NCI-H82 (cell line): ENCODE measurements around the gene MALT1.
A peak's percentile ranks its signal among the peaks of the same experiment; 100 is the strongest.

ENCODE experiments used
- DNase-seq: peaks from one replicate; lab custom pipeline; 2025; lab: John Stamatoyannopoulos, UW

The MALT1 gene

GRCh38 chr18:58653814-58654509 lies 17.3 kb upstream of the MALT1 start:
- DNase-seq: no peak

DNA sequence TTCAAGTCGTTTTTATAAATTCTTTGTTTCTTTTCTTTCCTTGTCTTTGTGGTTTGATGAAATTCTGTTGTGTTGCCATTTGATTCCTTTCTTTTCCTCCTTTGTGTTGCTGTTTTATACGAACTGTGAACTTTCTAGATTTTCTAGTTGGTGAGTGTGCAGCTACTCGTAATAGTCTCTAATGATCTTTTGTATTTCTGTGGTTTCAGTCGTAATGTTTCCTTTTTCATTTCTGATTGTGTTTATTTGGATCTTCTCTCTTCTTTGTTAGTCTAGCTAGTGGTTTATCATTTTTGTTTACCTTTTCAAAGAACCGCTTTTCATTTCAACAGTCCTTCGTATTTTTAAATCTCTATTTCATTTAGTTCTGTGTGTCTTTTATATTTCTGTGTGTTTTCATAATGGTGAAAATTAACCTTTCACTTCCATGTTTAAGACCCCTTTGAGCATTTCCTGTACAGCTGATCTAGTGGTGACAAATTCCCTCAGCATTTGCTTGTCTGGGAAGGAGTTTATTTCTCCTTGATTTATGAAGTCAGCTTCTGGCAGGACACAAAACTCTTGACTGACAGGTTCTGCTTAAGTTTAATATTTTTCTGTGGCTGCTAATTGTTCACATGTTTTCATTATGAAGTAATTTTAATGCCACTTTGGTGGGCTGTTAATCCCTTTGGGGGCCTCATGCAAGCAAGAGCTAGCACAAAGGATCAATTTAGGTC lies 16.2 kb upstream of the MALT1 start:
- no peak for DNase-seq

DNA sequence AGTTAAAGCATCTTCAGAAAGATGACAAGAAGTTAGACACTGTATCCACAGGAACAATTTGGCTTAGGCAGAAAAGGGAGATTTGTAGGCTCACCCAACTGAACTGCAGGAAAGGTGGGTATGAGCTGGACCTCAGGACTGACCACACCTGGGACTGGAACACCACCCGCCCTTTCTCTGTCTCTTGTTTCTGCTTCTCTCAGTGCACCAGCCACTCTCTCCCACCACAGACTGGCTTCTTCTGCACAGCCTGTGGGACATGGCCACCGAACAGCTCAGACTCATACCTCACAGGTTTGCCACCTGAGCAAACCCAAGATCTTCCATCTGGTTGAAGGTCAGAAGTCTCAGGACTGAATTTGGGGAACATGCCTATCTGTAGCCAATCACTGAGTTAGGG lies 14.2 kb upstream of the MALT1 start:
- DNase-seq: no peak

DNA sequence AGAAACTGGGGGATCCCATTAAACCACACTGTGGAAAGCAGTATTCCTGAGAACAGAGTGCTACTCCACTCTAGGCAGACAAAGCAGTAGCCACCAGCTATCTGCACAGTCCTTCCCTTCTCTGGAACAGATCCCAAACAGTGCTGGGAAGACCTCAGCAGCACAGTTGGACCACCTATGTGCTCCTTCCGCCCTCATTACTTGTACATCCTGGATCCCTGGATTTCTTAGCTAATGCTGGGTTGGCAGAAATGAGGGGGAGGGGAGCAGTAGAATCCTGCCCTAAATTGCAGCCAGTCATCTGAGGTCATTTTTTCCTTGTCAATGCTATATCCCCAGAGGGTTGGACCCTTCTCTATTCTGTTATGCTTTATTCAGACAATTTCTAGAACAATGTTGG lies 13.8 kb upstream of the MALT1 start:
- DNase-seq: no peak

GRCh38 chr18:58659691-58660090 lies 11.6 kb upstream of the MALT1 start:
- no peak for DNase-seq

- DNase-seq: no peak
Observed at GRCh38 chr18:58660915-58661314, 10.3 kb upstream of the MALT1 start.

DNA sequence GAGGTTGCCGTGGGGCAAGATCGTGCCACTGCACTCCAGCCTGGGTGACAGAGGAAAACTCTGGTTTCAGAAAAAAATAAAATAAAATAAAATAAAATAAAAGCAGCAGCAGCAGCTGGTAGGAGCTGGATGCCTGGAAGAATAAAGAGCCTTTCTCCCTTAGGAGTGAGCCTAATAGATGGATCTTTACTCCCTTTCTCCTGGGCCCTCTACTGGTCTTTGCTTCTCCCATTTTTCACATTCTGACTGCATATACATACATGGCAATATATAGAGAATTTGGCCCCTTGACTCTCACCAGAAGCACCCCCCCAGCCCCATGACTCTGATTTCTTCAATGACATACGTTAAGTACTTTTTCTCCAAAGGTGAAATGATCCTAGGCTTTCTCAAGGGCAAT lies 9.8 kb upstream of the MALT1 start:
- DNase-seq: peak; percentile 19

DNA sequence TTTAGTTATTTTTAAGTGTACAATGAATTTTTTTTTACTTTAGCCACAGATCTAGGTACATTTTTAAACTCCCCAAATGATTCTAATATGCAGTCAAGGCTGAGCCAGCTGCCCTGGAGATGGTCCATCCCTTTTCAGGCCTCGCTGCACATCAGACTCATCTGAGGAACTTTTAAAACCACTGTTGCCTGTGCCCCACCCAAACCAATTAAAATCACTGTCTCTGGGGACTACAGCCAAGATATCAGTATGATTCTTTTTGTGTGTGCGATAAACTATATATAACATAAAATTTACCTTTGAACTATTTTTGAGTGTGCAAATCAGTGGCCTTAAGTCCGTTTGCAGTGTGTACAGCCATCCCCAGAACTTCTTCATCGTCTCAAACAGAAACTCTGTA lies 9.1 kb upstream of the MALT1 start:
- no peak for DNase-seq

- DNase-seq: no peak
Observed at GRCh38 chr18:58666176-58666575, 5.1 kb upstream of the MALT1 start.

DNA sequence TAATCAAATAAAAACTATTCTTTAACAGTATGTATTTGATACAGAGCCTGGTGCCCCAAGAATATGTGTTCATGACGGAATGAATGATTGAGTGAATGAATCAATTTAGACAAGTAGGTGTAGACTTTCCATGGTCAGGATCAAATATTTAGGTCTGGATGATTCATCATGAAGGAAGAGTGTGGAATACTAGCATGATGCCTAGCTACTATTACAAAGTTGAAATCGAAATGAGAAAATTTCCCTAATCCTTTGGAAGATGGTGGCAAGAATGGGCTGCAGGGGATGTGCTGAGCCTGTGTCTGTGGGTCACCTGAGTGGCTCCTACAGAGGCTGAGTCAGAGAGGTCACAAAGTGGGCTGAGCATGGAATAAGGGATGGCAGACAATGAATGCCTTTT lies 3.1 kb upstream of the MALT1 start:
- no peak for DNase-seq

- DNase-seq: no peak
Observed at GRCh38 chr18:58668897-58669296, 2.4 kb upstream of the MALT1 start.

- no peak for DNase-seq
Observed at GRCh38 chr18:58669731-58670378, 1.4 kb upstream of the MALT1 start.

GRCh38 chr18:58670404-58671110 lies 708 bp upstream of the MALT1 start:
- no peak for DNase-seq

DNA sequence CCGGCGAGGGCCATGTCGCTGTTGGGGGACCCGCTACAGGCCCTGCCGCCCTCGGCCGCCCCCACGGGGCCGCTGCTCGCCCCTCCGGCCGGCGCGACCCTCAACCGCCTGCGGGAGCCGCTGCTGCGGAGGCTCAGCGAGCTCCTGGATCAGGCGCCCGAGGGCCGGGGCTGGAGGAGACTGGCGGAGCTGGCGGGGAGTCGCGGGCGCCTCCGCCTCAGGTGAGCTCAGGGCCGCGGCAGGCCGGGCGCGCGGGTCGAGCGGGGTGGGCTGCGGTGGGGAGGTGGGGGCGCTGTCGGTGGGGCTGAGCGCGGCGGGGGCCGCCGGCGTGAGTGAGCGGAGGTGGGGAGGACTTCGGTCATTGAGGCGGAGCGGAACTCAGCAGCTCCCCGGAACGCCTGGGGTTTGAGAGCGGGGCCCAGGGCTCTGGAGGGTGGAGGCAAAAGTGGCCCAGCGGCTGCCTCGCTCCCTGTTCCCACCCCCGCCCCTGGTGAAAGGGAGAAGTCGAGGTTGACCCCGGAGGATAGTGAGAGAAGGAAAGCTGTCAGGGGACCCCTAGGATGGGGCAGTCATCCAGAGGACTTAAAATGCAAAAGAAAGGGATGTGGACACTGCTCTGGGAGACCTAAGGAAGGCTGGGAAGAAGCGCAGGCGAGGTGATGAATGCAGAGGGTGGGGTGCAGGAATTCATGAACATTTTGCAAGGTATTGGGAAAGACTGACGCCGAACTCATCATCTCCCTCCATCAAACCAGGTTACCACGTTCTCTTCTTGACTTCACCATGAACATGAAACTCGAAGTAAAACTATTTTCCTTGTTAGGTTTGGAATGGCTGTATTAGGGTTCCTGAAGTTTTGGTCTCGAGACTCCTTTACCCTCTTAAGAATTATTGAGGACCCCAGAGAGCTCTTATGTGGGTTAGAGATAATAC lies 633 bp downstream of the MALT1 start:
- DNase-seq: peak; percentile 80

- DNase-seq: no peak
Observed at GRCh38 chr18:58674159-58674558, 2.9 kb downstream of the MALT1 start.

DNA sequence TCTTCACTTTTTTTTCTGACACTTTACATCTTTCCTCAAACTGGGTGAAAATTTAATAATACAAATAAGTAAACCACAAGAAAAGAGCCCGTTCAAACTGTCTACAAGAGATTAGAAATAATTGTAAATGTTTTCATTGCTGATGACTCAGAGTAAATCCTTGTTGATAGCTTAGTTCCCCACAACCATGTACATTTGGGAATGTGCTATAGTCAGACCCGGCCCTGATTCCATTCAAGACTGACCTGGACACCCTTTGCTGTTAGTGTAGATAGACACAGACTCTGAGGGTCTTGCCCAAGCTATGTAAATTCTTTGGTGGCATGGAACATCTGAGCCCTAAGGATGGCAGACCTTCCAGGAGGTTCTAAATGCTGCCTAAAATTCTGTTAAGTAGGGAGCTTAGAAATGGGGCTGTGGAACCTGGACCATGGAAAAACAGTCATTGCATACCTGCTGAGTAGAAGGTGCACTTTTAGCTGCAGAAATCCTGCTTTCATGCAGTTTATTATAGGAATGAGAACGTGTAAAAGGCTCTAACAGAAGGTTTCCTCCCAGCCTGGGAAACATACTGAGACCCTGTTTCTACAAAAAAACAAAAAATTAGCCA lies 3.7 kb downstream of the MALT1 start:
- DNase-seq: no peak

DNA sequence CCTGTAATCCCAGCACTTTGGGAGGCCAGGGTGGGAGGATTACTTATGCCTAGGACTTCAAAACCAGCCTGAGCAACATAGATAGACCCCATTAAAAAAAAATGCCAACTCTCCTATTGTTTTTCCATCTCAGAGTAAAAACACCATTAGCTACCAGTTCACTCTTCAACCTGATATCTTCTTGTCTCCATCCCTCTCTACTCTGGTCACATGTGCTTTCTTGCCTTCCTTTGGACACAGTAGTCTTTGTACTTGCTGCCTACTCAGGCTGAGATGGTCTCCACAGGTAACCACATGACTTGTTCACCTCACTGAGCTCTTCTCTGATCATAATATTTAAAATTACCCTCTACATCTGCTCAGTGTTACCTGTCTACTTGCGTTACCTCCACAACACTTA lies 5.0 kb downstream of the MALT1 start:
- no peak for DNase-seq

DNA sequence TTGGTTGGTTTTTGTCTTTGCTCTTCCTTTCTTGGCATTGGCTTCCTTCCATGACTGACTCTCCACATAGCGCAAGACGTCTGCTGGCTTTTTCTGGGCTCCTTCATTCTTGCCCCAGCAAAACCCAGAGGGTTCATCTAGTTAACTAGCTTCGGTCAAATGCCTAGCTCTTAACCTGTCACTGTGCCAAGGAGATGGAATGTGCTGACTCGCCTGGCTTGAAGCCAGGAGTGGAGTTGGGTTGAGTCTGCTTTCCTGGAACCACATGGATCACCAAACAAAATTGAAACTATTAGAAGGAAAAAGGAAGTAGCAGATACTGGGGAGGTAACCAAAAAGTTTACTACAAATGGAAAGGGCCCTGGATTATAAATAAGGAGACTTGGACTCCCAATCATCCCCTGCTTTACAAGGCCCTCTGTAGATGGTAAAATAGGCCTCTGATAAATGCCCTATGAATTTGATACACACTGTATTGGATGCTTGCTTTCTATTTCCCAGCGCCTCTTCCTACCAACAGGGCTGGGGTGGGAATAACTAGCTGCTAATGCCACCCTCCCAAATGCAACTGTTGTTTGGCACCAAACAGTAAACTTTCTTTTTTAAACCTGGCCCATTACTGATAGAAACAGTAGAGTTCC lies 11.3 kb downstream of the MALT1 start:
- peak; percentile 10 for DNase-seq

GRCh38 chr18:58687871-58688308 lies 16.6 kb downstream of the MALT1 start:
- DNase-seq: no peak

GRCh38 chr18:58690259-58690658 lies 19.0 kb downstream of the MALT1 start:
- no peak for DNase-seq

- no peak for DNase-seq
Observed at GRCh38 chr18:58691256-58691655, 20.0 kb downstream of the MALT1 start.
